ENCODE results near the gene TOMM20. TPM values are rescaled to one million over a fixed set of nuclear protein-coding genes. Genes with fewer than 3 reads are reported as not detected.

The TOMM20 gene
- total RNA-seq, 1 donor from 2014 or later: 150 TPM

- Mint-ChIP-seq H3K36me3 (ENCODE audit: low read depth) (no peaks in the 10 kb centered on the region), H3K4me1 (peaks cover 18% of the 10 kb centered on the region), H3K9me3 (no peaks in the 10 kb centered on the region), H3K27me3 (ENCODE audit: low read depth) (no peaks in the 10 kb centered on the region), H3K4me3 (no peak overlapping the region), H3K27ac (ENCODE audit: unreplicated experiment) (no peak overlapping the region)
- no peak for TF ChIP-seq CTCF (conservative IDR thresholded peaks at IDR 0.05)
- no peak for DNase-seq (ENCODE audit: low read depth, low spot score)
Observed at GRCh38 chr1:235063068-235063765, 65.4 kb downstream of the TOMM20 start.

GRCh38 chr1:235060607-235061470 lies 67.8 kb downstream of the TOMM20 start:
- Mint-ChIP-seq H3K4me1 (peaks cover 6% of the 10 kb centered on the region), H3K27me3 (ENCODE audit: low read depth) (no peaks in the 10 kb centered on the region), H3K36me3 (ENCODE audit: low read depth) (no peaks in the 10 kb centered on the region), H3K27ac (ENCODE audit: unreplicated experiment) (no peak overlapping the region), H3K9me3 (no peaks in the 10 kb centered on the region), H3K4me3 (no peak overlapping the region)
- no peak for TF ChIP-seq CTCF (conservative IDR thresholded peaks at IDR 0.05)
- DNase-seq (ENCODE audit: low read depth, low spot score): no peak

Other genes with a start within 250 kb of the TOMM20 start
- gene RBM34, start 32.4 kb upstream of the TOMM20 start, total RNA-seq: 95.0 and 102 TPM in 2 replicates
- 43.6 and 46.0 TPM in 2 replicates for gene ARID4B, start 199.3 kb upstream of the TOMM20 start, total RNA-seq
- 57.2 and 58.0 TPM in 2 replicates for gene GGPS1, start 199.7 kb upstream of the TOMM20 start, total RNA-seq
- 28.2 and 33.3 TPM in 2 replicates for gene TBCE, start 238.6 kb upstream of the TOMM20 start, total RNA-seq